Spleen (tissue), 7 donors: ENCODE measurements around the gene RTN4IP1.

Experiments
- CTCF ChIP-seq, 11 experiments: fragments of 200-600 bp in 7 of 11; fragments of 450-650 bp in 4 of 11; sonication (generic) in 4 of 11; IDR thresholded peaks in 8 of 11; conservative IDR thresholded peaks in 3 of 11; 1 replicate in 7 of 11; 2 replicates in 4 of 11; pipeline versions ENCODE4 v1.4.0 to v1.8.0; 2016 to 2021; ENCODE audit warnings: antibody characterized with exemption in 11 of 11, inconsistent platforms in 4 of 11, mild to moderate bottlenecking in 1 of 11
- POLR2A ChIP-seq, 3 donors: fragments of 450-650 bp; IDR thresholded peaks; one replicate each; pipeline ENCODE4 v1.5.1; 2017; ENCODE audit warnings: antibody characterized with exemption in 3 of 3, mild to moderate bottlenecking in 1 of 3
- POLR2AphosphoS5 ChIP-seq, 3 donors: sonication (generic); formaldehyde crosslinking; IDR thresholded peaks; one replicate each; pipeline ENCODE4 v1.5.1; 2017; ENCODE audit warnings: antibody characterized with exemption in 3 of 3
- donor health status: DM: no; HTN: no; CAD: no; lungs with moderate emphysema.
- donor health status: DM: no; HTN: no; CAD: no.
- donor health status: DM: no; HTN: no; CAD: no.

DNA sequence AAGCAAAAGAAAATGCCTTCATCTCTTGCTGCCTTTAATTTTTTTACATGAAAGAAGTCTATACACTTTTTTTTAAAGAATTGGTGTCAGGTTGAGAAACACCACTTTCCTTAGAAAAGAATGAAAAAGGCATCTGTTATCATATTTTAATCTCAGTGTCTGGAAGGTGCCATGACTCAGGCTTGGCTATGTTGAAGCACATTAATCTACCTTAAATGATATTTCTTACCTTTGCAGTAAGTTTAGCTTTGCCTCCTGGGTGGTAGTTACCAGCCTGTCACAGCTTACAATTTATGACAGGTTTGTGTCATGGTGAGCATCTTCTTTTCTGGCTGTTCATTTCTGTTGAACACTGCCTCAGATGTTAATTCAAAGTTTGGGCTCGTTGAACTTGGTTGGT lies 95.3 kb downstream of the RTN4IP1 start:
- TF ChIP-seq CTCF (IDR thresholded peaks at IDR 0.05 in 8 of 11, conservative IDR thresholded peaks at IDR 0.05 in 3 of 11) (no peak), POLR2AphosphoS5 (IDR thresholded peaks at IDR 0.05) (no peak), POLR2A (IDR thresholded peaks at IDR 0.05) (no peak)
